Measurements from ENCODE around the gene PNPLA8.

DNA sequence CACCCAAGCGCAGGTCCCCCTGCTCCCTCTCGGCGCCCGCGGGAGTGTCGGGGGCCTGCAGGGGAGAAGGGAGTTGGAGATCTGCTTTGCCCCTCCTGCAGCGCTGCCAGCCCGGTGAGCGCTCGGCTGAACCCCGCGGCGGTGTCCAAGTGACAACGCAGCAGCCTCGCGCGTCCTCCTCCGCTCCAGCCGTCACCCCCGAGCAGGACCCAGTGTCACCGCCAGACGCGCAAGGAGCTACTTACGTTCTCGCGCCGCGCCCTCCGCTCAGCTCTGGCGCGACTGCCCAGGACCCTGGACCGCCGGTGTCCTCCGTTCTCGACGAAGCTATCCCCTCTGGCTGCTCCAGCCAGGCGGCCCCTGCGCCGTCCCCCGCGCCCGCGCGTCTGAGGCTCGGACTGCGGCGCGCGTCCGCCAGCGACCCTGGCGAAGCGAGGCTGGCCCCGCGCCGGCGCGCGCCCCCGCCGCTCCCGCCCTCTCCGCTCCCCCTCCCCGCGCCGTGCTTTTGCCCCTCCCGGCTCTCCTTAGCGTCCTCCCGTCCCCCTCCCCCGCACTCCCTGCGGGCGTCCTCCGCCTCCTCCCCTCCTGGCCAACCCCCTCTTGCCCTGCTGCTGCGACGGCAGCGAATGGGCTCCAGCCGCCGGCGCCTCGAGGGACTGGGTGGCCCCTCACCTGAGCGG lies 69.8 kb downstream of the PNPLA8 start, which contains the start of gene NRCAM:
- no peak for TF ChIP-seq CREB1 (IDR thresholded peaks at IDR 0.05; ENCODE audit: low read depth)
- TF ChIP-seq TAF1 (IDR thresholded peaks at IDR 0.05; ENCODE audit: low read depth), result no peak
- TF ChIP-seq, protein P1, sequence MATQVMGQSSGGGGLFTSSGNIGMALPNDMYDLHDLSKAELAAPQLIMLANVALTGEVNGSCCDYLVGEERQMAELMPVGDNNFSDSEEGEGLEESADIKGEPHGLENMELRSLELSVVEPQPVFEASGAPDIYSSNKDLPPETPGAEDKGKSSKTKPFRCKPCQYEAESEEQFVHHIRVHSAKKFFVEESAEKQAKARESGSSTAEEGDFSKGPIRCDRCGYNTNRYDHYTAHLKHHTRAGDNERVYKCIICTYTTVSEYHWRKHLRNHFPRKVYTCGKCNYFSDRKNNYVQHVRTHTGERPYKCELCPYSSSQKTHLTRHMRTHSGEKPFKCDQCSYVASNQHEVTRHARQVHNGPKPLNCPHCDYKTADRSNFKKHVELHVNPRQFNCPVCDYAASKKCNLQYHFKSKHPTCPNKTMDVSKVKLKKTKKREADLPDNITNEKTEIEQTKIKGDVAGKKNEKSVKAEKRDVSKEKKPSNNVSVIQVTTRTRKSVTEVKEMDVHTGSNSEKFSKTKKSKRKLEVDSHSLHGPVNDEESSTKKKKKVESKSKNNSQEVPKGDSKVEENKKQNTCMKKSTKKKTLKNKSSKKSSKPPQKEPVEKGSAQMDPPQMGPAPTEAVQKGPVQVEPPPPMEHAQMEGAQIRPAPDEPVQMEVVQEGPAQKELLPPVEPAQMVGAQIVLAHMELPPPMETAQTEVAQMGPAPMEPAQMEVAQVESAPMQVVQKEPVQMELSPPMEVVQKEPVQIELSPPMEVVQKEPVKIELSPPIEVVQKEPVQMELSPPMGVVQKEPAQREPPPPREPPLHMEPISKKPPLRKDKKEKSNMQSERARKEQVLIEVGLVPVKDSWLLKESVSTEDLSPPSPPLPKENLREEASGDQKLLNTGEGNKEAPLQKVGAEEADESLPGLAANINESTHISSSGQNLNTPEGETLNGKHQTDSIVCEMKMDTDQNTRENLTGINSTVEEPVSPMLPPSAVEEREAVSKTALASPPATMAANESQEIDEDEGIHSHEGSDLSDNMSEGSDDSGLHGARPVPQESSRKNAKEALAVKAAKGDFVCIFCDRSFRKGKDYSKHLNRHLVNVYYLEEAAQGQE (IDR thresholded peaks at IDR 0.05; ENCODE audit: low read depth), result no peak

Data from Ishikawa (cell line).